Keratinocyte (primary cell): Measurements from ENCODE around the gene RAB3IL1. TPM values are rescaled to one million over a fixed set of nuclear protein-coding genes. Genes with fewer than 3 reads are reported as not detected.

ENCODE experiments used
- DNase-seq: peaks from one replicate; pipeline ENCODE4 v3.0.0-alpha.2; 2011; ENCODE audit warnings: low read depth, missing footprints, low spot score
- FAIRE-seq: peaks from 2 replicates; lab custom pipeline; 2011; peaks lifted over from hg19 to GRCh38; lab: Jason Lieb, UNC
- H2AFZ ChIP-seq: 2 replicates; pipeline ENCODE4 v1.6.0; 2012; ENCODE audit warnings: low read length, control low read depth, inconsistent platforms; ENCODE audit not compliant: control insufficient read depth
- H3K27ac ChIP-seq: 2 replicates; pipeline ENCODE4 v1.5.1; 2011; ENCODE audit warnings: low read length; ENCODE audit not compliant: control insufficient read depth, insufficient read depth
- H3K27me3 ChIP-seq: 3 replicates; pipeline ENCODE4 v1.6.0; 2011; ENCODE audit warnings: low read length; ENCODE audit not compliant: control insufficient read depth, insufficient read depth; ENCODE audit errors: extremely low read depth
- H3K36me3 ChIP-seq, 2 experiments: 2 replicates in 1 of 2; 3 replicates in 1 of 2; pipeline ENCODE4 v1.5.1; 2011; ENCODE audit warnings: low read length in 2 of 2, mild to moderate bottlenecking in 1 of 2; ENCODE audit not compliant: control insufficient read depth in 2 of 2, insufficient read depth in 2 of 2; ENCODE audit errors: extremely low read depth in 1 of 2
- H3K4me1 ChIP-seq: 3 replicates; pipeline ENCODE4 v1.5.1; 2011; ENCODE audit warnings: low read length; ENCODE audit not compliant: control insufficient read depth, insufficient read depth; ENCODE audit errors: extremely low read depth
- H3K4me2 ChIP-seq: 3 replicates; pipeline ENCODE4 v1.6.0; 2011; ENCODE audit warnings: low read depth, low read length; ENCODE audit not compliant: control insufficient read depth, insufficient read depth; ENCODE audit errors: extremely low read depth
- H3K4me3 ChIP-seq, 3 experiments: fragments of 200-600 bp in 1 of 3; sonication (generic) in 1 of 3; 2 replicates in 2 of 3; 3 replicates in 1 of 3; pipeline ENCODE4 v1.5.1; 2011 to 2016; ENCODE audit warnings: low read length in 3 of 3, mild to moderate bottlenecking in 3 of 3, control low read depth in 2 of 3, inconsistent platforms in 1 of 3, low read depth in 1 of 3, mixed read lengths in 1 of 3, mixed run types in 1 of 3, moderate library complexity in 1 of 3; ENCODE audit not compliant: control insufficient read depth in 2 of 3, insufficient read depth in 2 of 3; ENCODE audit errors: extremely low read depth in 1 of 3
- H3K79me2 ChIP-seq: 2 replicates; pipeline ENCODE4 v1.6.0; 2012; ENCODE audit warnings: low read length; ENCODE audit not compliant: control insufficient read depth, insufficient read depth
- H3K9ac ChIP-seq: 3 replicates; pipeline ENCODE4 v1.6.0; 2011; ENCODE audit warnings: low read length; ENCODE audit not compliant: control insufficient read depth, insufficient read depth; ENCODE audit errors: extremely low read depth
- H3K9me1 ChIP-seq: 3 replicates; pipeline ENCODE4 v1.6.0; 2011; ENCODE audit warnings: low read length; ENCODE audit not compliant: control insufficient read depth, insufficient read depth; ENCODE audit errors: extremely low read depth
- H3K9me3 ChIP-seq: 2 replicates; pipeline ENCODE4 v1.5.1; 2012; ENCODE audit warnings: low read depth, low read length; ENCODE audit not compliant: control insufficient read depth
- H4K20me1 ChIP-seq: 3 replicates; pipeline ENCODE4 v1.6.0; 2011; ENCODE audit warnings: low read length; ENCODE audit not compliant: control insufficient read depth, insufficient read depth; ENCODE audit errors: extremely low read depth
- EZH2 ChIP-seq: IDR thresholded peaks from one replicate; pipeline ENCODE4 v1.6.1; 2012; ENCODE audit warnings: inconsistent platforms, mild to moderate bottlenecking, low read length, moderate library complexity
- dilution Hi-C: fragments of 300-500 bp; cut with MboI; formaldehyde crosslinking; loops from one replicate; pipeline ENCODE4 v1.7.0; 2020; ENCODE audit warnings: low sequenced_read_pairs; ENCODE audit not compliant: extremely low pct_ligation_motif_present
- polyA plus RNA-seq, 5 experiments: library from polyadenylated mRNA; depleted of rRNA in 3 of 5; stranded (reverse) in 3 of 5; stranded (forward) in 1 of 5; unstranded in 1 of 5; fragments of >200 nt; gene quantifications; 1 replicate in 1 of 5; 2 replicates in 3 of 5; 3 replicates in 1 of 5; pipeline versions ENCODE4 v1.2.1 to v1.2.3, GENCODE V29; 2011 to 2012; ENCODE audit warnings: missing spikeins in 2 of 5, low read depth in 1 of 5, low replicate concordance in 1 of 5
- TF ChIP-seq, protein P1 (sequence below), 3 experiments: IDR thresholded peaks in 1 of 3; conservative IDR thresholded peaks in 1 of 3; optimal IDR thresholded peaks in 1 of 3; 2 replicates in 2 of 3; 3 replicates in 1 of 3; pipeline versions ENCODE3 to v1.5.1; 2011; ENCODE audit warnings: low read length in 3 of 3, mild to moderate bottlenecking in 3 of 3, moderate library complexity in 2 of 3, control low read depth in 1 of 3, inconsistent platforms in 1 of 3; ENCODE audit not compliant: insufficient read depth in 2 of 3; ENCODE audit errors: extremely low read depth in 1 of 3

RAB3IL1 gene
- polyA plus RNA-seq, 1 donor (not counting 4 experiments of a cell fraction or from before 2014, with no cell fraction given) = 0.31 TPM

DNA sequence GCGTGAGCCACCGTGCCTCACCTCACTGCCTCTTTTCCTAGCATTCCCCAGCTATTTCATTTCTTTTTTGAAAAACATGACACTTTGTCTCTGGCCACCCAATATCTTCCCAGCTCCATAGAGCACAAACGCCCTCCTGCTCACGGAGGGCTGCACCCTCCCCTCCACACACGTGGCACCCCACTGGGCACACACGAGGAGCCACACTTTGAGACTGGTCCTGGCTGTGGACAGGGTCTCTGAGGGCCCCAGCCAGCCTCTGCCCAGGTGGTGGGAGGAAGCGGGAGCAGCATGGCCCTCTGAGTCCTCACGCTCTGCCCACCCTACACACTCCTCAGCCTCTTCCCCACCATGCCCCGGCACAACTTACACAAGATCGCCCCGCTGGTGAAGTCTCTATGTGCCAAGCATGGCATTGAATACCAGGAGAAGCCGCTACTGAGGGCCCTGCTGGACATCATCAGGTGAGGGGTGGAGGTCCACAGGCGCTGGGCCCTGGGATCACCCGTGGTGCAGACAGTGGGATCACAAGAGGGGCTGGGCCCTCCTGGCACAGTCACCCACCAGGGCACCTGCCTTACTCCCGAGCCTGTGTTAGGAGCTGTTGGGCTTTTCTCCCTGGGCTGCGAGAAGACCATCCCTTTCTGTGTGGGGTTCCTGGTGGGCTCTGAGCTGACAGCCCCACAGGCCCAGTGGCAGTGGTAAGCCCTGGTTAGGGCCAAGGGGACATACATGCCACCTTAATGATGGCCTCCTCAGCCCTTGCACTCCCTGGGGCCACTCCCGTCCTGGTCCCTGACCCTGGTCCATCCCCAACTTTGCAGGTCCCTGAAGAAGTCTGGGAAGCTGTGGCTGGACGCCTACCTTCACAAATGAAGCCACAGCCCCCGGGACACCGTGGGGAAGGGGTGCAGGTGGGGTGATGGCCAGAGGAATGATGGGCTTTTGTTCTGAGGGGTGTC is 52.3 kb downstream of the RAB3IL1 start:
- H3K9me1 ChIP-seq = no peaks in the 10 kb centered on the region
- no peaks in the 10 kb centered on the region for H3K9me3 ChIP-seq
- no peak for DNase-seq
- no peak for FAIRE-seq
- H3K36me3 ChIP-seq = peaks cover 11 to 26% of the 10 kb centered on the region in 2 experiments
- dilution Hi-C loops = no loop called here
- no peak overlapping the region for H3K4me2 ChIP-seq
- no peak for TF ChIP-seq EZH2
- TF ChIP-seq, protein P1, sequence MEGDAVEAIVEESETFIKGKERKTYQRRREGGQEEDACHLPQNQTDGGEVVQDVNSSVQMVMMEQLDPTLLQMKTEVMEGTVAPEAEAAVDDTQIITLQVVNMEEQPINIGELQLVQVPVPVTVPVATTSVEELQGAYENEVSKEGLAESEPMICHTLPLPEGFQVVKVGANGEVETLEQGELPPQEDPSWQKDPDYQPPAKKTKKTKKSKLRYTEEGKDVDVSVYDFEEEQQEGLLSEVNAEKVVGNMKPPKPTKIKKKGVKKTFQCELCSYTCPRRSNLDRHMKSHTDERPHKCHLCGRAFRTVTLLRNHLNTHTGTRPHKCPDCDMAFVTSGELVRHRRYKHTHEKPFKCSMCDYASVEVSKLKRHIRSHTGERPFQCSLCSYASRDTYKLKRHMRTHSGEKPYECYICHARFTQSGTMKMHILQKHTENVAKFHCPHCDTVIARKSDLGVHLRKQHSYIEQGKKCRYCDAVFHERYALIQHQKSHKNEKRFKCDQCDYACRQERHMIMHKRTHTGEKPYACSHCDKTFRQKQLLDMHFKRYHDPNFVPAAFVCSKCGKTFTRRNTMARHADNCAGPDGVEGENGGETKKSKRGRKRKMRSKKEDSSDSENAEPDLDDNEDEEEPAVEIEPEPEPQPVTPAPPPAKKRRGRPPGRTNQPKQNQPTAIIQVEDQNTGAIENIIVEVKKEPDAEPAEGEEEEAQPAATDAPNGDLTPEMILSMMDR (optimal IDR thresholded peaks at IDR 0.05 in 1 of 3, IDR thresholded peaks at IDR 0.05 in 1 of 3, conservative IDR thresholded peaks at IDR 0.05 in 1 of 3; ENCODE audit: extremely low read depth in 1 of 3, insufficient read depth in 2 of 3, low read length in 3 of 3) = no peak
- no peak overlapping the region for H3K27ac ChIP-seq
- no peak overlapping the region for H2AFZ ChIP-seq
- H3K79me2 ChIP-seq = no peaks in the 10 kb centered on the region
- H3K4me1 ChIP-seq = peaks cover 9% of the 10 kb centered on the region
- no peaks in the 10 kb centered on the region for H3K27me3 ChIP-seq
- no peak overlapping the region for H3K4me3 ChIP-seq
- H4K20me1 ChIP-seq = peaks cover 2% of the 10 kb centered on the region
- H3K9ac ChIP-seq = no peak overlapping the region

DNA sequence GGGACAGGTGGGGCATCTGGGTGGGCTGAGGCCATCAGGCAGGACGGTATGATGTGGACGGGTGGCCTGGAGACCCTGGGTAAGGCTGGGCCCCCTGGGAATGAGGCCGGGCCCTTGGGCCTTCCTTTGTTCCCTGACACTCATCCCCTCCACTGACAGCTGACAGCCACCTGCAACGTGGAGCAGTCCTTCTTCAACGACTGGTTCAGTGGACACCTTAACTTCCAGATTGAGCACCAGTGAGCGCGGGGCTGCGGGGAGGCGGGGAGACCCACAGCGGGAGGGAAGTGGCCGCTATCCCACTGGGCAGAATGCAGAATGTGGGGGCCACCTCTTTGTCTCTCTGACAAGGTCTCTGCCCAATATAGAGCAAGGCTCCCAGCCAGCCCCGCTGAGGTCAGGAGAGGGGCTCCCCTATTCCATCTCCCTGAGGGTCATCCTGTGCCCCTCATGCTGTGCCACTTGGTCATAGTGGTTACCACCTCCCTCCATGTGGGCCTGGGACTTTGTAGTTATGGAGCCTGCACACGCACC is 53.8 kb downstream of the RAB3IL1 start:
- Histone ChIP-seq H3K27ac (no peak overlapping the region), H3K27me3 (no peaks in the 10 kb centered on the region), H3K4me1 (peaks cover 11% of the 10 kb centered on the region), H4K20me1 (peaks cover 3% of the 10 kb centered on the region), H3K9me3 (no peaks in the 10 kb centered on the region), H3K36me3 (peaks cover 11 to 27% of the 10 kb centered on the region in 2 experiments), H3K9me1 (no peaks in the 10 kb centered on the region), H3K79me2 (no peaks in the 10 kb centered on the region), H2AFZ (no peak overlapping the region), H3K4me3 (no peak overlapping the region), H3K9ac (no peak overlapping the region), H3K4me2 (no peak overlapping the region)
- no peak for DNase-seq
- no peak for TF ChIP-seq EZH2
- TF ChIP-seq, protein P1 (optimal IDR thresholded peaks at IDR 0.05 in 1 of 3, IDR thresholded peaks at IDR 0.05 in 1 of 3, conservative IDR thresholded peaks at IDR 0.05 in 1 of 3; ENCODE audit: extremely low read depth in 1 of 3, insufficient read depth in 2 of 3, low read length in 3 of 3) = no peak
- dilution Hi-C loops = no loop called here
- no peak for FAIRE-seq
